HCT116 (cell line): ENCODE measurements around the gene IFI27L2. TPM values are rescaled to one million over a fixed set of nuclear protein-coding genes. Genes with fewer than 3 reads are reported as not detected.

Experiments used
- ATAC-seq: fragments of 200-7000 bp; cut with Tn5 transposase; 2 replicates; pipeline ENCODE4 v1.9.1; 2020; ENCODE audit warnings: mild to moderate bottlenecking, moderate library complexity
- BruUV-seq: library from RNA; stranded (reverse); fragments of 400-500 nt; replicated peaks from 2 replicates; lab custom pipeline; 2021; lab: Mats Ljungman, UMichigan
- CTCF ChIA-PET: fragments of 300-600 bp; sonication (Branson Sonifier 250); formaldehyde crosslinking; loops from one replicate; lab custom pipeline; 2021; ENCODE audit warnings: antibody characterized with exemption; lab: Charles Lee
- POLR2A ChIA-PET: fragments of 300-600, 350-600 bp; sonication (Branson Sonifier 250); formaldehyde crosslinking; loops from one replicate; lab custom pipeline; 2021; ENCODE audit warnings: antibody characterized with exemption; lab: Charles Lee
- RAD21 ChIA-PET, 2 experiments: fragments of 300-600 bp; sonication (Branson Sonifier 250); formaldehyde crosslinking; loops; one replicate each; lab custom pipeline; 2023; ENCODE audit warnings: low total read pairs in 2 of 2; ENCODE audit not compliant: uncharacterized antibody in 2 of 2, unreplicated experiment in 2 of 2, low non-redundant PET in 1 of 2; lab: Charles Lee
- DNase-seq: peaks from one replicate; pipeline ENCODE4 v3.0.0-alpha.2; 2010; ENCODE audit warnings: low read depth, low spot score
- H2AFZ ChIP-seq: fragments of 200-600 bp; shearing (Covaris generic), sonication (generic); 2 replicates; pipeline ENCODE4 v1.6.1; 2017; ENCODE audit warnings: low read depth, mixed run types, mixed read lengths, antibody characterized with exemption, low read length; ENCODE audit not compliant: poor library complexity, severe bottlenecking
- H3K27ac ChIP-seq: 2 replicates; pipeline ENCODE4 v1.5.1; 2012; ENCODE audit warnings: low read depth, low read length
- H3K27me3 ChIP-seq: fragments of 200-600 bp; sonication (generic); 2 replicates; pipeline ENCODE4 v1.6.1; 2016; ENCODE audit warnings: mixed run types, low read length, mixed read lengths; ENCODE audit not compliant: insufficient read depth
- H3K36me3 ChIP-seq, 2 experiments: fragments of 200-500 bp in 1 of 2; fragments of 200-600 bp in 1 of 2; sonication (Bioruptor generic) in 1 of 2; sonication (generic) in 1 of 2; 2 replicates each; pipeline versions ENCODE4 v1.5.1 to v1.6.1; 2014 to 2016; ENCODE audit warnings: low read length in 2 of 2, inconsistent platforms in 1 of 2, mixed read lengths in 1 of 2, mixed run types in 1 of 2; ENCODE audit not compliant: insufficient read depth in 2 of 2, control insufficient read depth in 1 of 2
- H3K4me1 ChIP-seq, 2 experiments: fragments of 200-600 bp in 1 of 2; sonication (generic) in 1 of 2; 2 replicates each; pipeline versions ENCODE4 v1.5.1 to v1.6.1; 2012 to 2017; ENCODE audit warnings: low read length in 2 of 2, inconsistent platforms in 1 of 2, mild to moderate bottlenecking in 1 of 2, mixed read lengths in 1 of 2, mixed run types in 1 of 2, moderate library complexity in 1 of 2; ENCODE audit not compliant: insufficient read depth in 2 of 2, control insufficient read depth in 1 of 2
- H3K4me2 ChIP-seq: fragments of 200-600 bp; sonication (generic); 2 replicates; pipeline ENCODE4 v1.6.1; 2017; ENCODE audit warnings: mixed run types, low read length, mixed read lengths
- H3K4me3 ChIP-seq, 2 experiments: fragments of 200-600 bp in 1 of 2; sonication (generic) in 1 of 2; replicated peaks in 1 of 2; 2 replicates each; pipeline ENCODE4 v1.5.1; 2011 to 2016; ENCODE audit warnings: low read length in 2 of 2, control low read depth in 1 of 2, low read depth in 1 of 2, mild to moderate bottlenecking in 1 of 2, mixed read lengths in 1 of 2, mixed run types in 1 of 2
- H3K79me2 ChIP-seq: fragments of 200-600 bp; sonication (generic); 2 replicates; pipeline ENCODE4 v1.6.1; 2017; ENCODE audit warnings: mild to moderate bottlenecking, mixed run types, low read length, moderate library complexity, mixed read lengths; ENCODE audit not compliant: insufficient read depth
- H3K9ac ChIP-seq: fragments of 200-600 bp; sonication (generic); 2 replicates; pipeline ENCODE4 v1.6.1; 2016; ENCODE audit warnings: low read length, mixed read lengths
- H3K9me2 ChIP-seq: fragments of 200-600 bp; sonication (generic), shearing (Covaris generic); 2 replicates; pipeline ENCODE4 v1.6.1; 2017; ENCODE audit warnings: mixed run types, mild to moderate bottlenecking, moderate library complexity; ENCODE audit not compliant: insufficient read depth
- H3K9me3 ChIP-seq, 2 experiments: fragments of 200-500 bp in 1 of 2; fragments of 200-600 bp in 1 of 2; sonication (Bioruptor generic) in 1 of 2; sonication (generic) in 1 of 2; 2 replicates each; pipeline ENCODE4 v1.6.1; 2014 to 2017; ENCODE audit warnings: low read length in 2 of 2, mixed read lengths in 2 of 2, inconsistent platforms in 1 of 2, low read depth in 1 of 2, mild to moderate bottlenecking in 1 of 2, mixed run types in 1 of 2, moderate library complexity in 1 of 2; ENCODE audit not compliant: control insufficient read depth in 1 of 2, insufficient read depth in 1 of 2
- H4K20me1 ChIP-seq: fragments of 200-600 bp; sonication (generic), shearing (Covaris generic); 2 replicates; pipeline ENCODE4 v1.6.1; 2017; ENCODE audit warnings: mixed run types, mild to moderate bottlenecking, moderate library complexity; ENCODE audit not compliant: insufficient read depth
- CBX3 ChIP-seq: IDR thresholded peaks from 2 replicates; pipeline ENCODE4 v1.6.1; 2012; ENCODE audit warnings: low read depth
- EZH2phosphoT487 ChIP-seq: fragments of 200-600 bp; IDR thresholded peaks from 2 replicates; pipeline ENCODE4 v1.6.1; 2018; ENCODE audit warnings: antibody characterized with exemption, borderline replicate concordance
- RAD21 ChIP-seq: IDR thresholded peaks from 2 replicates; pipeline ENCODE4 v1.6.1; 2012; ENCODE audit warnings: low read depth, mild to moderate bottlenecking
- SP1 ChIP-seq: IDR thresholded peaks from 2 replicates; pipeline ENCODE4 v1.6.1; 2012; ENCODE audit warnings: low read depth
- SRF ChIP-seq: IDR thresholded peaks from 2 replicates; pipeline ENCODE4 v1.6.1; 2012; ENCODE audit warnings: low read depth
- TCF7L2 ChIP-seq: IDR thresholded peaks from 2 replicates; pipeline ENCODE4 v1.7.0; 2011; ENCODE audit warnings: borderline replicate concordance, inconsistent platforms; ENCODE audit not compliant: insufficient read depth, insufficient read length; ENCODE audit errors: extremely low read depth
- YY1 ChIP-seq: IDR thresholded peaks from 2 replicates; pipeline ENCODE4 v1.6.1; 2011; ENCODE audit warnings: low read length, low read depth, moderate library complexity, mild to moderate bottlenecking; ENCODE audit not compliant: insufficient replicate concordance; ENCODE audit errors: extremely low read depth
- ZBTB33 ChIP-seq: IDR thresholded peaks from 2 replicates; pipeline ENCODE4 v1.6.1; 2011; ENCODE audit warnings: mild to moderate bottlenecking, low read length, moderate library complexity; ENCODE audit not compliant: insufficient replicate concordance; ENCODE audit errors: extremely low read depth
- ZFX ChIP-seq: fragments of 450-650 bp; IDR thresholded peaks from 2 replicates; pipeline ENCODE4 v1.6.1; 2017
- ZNF274 ChIP-seq: fragments of 200-500 bp; sonication (Bioruptor generic); IDR thresholded peaks from 2 replicates; pipeline ENCODE4 v1.6.1; 2014; ENCODE audit warnings: mild to moderate bottlenecking, low read depth, low read length, inconsistent platforms
- intact Hi-C: fragments of 100-400 bp; cut with micrococcal nuclease; formaldehyde crosslinking; loops from 2 replicates; pipeline ENCODE4 v1.10.0; 2022
- total RNA-seq: library from RNA; stranded (reverse); gene quantifications from one replicate; pipeline ENCODE4 v1.2.1, GENCODE V29; 2021; ENCODE audit not compliant: unreplicated experiment
- TF ChIP-seq, protein P1 (sequence below): IDR thresholded peaks from 2 replicates; pipeline ENCODE4 v1.6.1; 2012
- TF ChIP-seq, protein P2 (sequence below): IDR thresholded peaks from 2 replicates; pipeline ENCODE4 v1.6.1; 2012

The IFI27L2 gene
- total RNA-seq, 1 experiment from 2014 or later: 42.9 TPM

DNA sequence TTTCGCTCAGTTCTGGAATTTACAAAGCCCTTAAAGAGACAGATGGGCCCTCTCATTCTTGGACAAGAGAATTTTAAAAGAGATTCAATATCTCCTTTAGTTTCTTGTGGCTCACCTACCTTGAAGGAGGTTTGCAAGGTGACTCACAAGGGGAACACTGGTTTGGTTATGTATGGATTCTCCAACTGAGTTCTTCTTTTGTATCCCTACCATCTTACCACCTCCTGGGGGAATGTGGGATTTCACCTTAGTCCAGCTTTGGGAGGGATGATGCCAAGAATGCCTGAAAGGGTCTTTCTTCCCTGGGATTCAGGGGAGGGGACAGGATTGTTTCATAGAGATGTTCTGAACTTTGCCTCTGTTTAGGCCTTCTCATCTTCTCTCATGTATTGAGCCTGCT lies 48.4 kb upstream of the IFI27L2 start:
- no TSS peak for BruUV-seq
- intact Hi-C loops: no loop called here
- DNase-seq: no peak
- TF ChIP-seq, protein P1, sequence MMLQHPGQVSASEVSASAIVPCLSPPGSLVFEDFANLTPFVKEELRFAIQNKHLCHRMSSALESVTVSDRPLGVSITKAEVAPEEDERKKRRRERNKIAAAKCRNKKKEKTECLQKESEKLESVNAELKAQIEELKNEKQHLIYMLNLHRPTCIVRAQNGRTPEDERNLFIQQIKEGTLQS: no peak
- TF ChIP-seq YY1 (no peak), ZNF274 (no peak), EZH2phosphoT487 (no peak), SP1 (no peak), ZFX (no peak), CBX3 (no peak), ZBTB33 (no peak), TCF7L2 (no peak), SRF (no peak), RAD21 (no peak)
- TF ChIP-seq, protein P2, sequence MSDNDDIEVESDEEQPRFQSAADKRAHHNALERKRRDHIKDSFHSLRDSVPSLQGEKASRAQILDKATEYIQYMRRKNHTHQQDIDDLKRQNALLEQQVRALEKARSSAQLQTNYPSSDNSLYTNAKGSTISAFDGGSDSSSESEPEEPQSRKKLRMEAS: no peak
- no peak for ATAC-seq
- H3K9me3 ChIP-seq: no peaks in the 10 kb centered on the region
- no peak overlapping the region for H2AFZ ChIP-seq
- H3K4me1 ChIP-seq: peaks cover 3 to 26% of the 10 kb centered on the region in 2 experiments; a peak in 3 of 4 replicates
- POLR2A ChIA-PET: no interaction called here
- CTCF ChIA-PET: no interaction called here
- no peak overlapping the region for H3K4me3 ChIP-seq
- no peaks in the 10 kb centered on the region for H3K79me2 ChIP-seq
- no peak overlapping the region for H3K27ac ChIP-seq
- no peak overlapping the region for H3K9ac ChIP-seq
- no peaks in the 10 kb centered on the region for H3K36me3 ChIP-seq
- RAD21 ChIA-PET: no interaction called here
- no peaks in the 10 kb centered on the region for H4K20me1 ChIP-seq
- no peaks in the 10 kb centered on the region for H3K27me3 ChIP-seq
- no peak overlapping the region for H3K4me2 ChIP-seq
- no peaks in the 10 kb centered on the region for H3K9me2 ChIP-seq
